Activated T-cell treated with anti-CD3 and anti-CD28 coated beads for 4 hours (primary cell): ENCODE results near the gene USP34.
A peak's percentile ranks its signal among the peaks of the same experiment; 100 is the strongest.
"Not testable (repeated sequence)": the region's sequence is repeated elsewhere in the genome, so short reads cannot be mapped to it uniquely, and the experiment has no call there.

Experiments used
- DNase-seq: peaks from one replicate; pipeline ENCODE4 v3.0.0-alpha.2; 2020

Gene USP34, protein sequence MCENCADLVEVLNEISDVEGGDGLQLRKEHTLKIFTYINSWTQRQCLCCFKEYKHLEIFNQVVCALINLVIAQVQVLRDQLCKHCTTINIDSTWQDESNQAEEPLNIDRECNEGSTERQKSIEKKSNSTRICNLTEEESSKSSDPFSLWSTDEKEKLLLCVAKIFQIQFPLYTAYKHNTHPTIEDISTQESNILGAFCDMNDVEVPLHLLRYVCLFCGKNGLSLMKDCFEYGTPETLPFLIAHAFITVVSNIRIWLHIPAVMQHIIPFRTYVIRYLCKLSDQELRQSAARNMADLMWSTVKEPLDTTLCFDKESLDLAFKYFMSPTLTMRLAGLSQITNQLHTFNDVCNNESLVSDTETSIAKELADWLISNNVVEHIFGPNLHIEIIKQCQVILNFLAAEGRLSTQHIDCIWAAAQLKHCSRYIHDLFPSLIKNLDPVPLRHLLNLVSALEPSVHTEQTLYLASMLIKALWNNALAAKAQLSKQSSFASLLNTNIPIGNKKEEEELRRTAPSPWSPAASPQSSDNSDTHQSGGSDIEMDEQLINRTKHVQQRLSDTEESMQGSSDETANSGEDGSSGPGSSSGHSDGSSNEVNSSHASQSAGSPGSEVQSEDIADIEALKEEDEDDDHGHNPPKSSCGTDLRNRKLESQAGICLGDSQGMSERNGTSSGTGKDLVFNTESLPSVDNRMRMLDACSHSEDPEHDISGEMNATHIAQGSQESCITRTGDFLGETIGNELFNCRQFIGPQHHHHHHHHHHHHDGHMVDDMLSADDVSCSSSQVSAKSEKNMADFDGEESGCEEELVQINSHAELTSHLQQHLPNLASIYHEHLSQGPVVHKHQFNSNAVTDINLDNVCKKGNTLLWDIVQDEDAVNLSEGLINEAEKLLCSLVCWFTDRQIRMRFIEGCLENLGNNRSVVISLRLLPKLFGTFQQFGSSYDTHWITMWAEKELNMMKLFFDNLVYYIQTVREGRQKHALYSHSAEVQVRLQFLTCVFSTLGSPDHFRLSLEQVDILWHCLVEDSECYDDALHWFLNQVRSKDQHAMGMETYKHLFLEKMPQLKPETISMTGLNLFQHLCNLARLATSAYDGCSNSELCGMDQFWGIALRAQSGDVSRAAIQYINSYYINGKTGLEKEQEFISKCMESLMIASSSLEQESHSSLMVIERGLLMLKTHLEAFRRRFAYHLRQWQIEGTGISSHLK (N-terminal part only)

DNA sequence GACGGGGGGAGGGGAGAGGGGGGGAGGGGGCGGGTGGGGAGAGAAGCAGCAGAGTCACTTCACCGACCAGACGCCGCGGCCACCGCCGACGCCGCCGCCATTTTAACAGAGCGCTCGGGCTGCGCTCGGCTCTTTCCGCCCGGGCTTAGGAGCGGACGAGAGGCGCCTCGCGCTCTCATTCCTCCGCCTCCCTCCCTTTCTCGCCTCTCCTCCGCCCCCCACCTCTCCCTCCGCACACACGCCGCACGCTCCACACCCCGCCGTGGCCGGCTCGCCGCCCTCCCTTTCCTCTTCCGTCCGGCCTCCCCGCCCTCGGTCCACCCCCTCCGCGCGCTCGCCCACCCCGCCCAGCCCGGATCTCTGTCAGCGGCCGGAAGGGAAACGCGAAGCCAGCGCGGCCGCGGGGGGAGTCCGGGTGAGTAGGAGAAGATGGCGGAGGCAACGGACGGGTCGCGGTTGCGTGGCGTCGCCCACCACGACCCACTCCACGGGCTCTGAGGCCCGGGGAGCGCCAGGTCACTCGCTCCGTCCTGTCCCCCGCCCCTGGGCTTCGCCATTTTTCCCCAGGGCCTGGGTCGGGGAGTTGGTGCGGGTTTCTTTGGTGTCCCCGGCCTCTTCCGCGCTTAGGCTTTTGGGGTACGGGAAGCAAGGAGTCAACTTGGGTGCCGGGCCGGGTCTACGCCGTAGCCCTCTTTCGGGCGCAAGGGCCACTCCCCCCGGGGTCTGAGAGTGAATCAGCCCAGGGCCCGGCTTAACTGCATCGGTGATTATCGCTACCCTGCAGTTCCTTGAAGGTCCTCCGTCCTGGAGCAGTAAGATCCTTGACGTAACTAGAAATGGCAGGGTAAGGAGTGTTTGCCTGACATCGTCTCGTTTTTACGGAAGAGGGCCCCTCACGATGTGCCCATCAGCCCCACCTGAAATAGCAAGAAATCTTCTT, at the start of gene USP34:
TSS of gene USP34 (minus strand) at position 123 of the 940 bp plus-strand sequence. CDS start 395 bp downstream, outside the sequence.
- peak; percentile 82 for DNase-seq

DNA sequence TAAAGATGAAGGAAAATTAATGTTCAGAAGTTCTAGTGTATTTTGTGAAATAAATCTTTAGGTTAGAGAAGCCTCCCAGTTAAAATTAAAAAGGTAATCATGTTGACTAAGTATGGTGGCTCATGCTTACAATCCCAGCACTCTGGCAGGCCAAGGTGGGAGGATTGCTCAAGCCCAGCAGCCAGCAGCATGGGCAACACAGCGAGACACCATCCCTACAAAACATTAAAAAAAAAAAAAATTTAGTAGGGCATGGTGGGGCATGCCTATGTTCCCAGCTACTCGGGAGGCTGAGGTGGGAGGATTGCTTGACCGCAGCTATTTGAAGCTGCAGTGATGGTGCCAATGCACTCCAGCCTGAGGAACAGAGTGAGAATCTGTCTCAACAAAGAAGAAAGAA, 49.4 kb upstream of the USP34 start:
- DNase-seq: no peak

DNA sequence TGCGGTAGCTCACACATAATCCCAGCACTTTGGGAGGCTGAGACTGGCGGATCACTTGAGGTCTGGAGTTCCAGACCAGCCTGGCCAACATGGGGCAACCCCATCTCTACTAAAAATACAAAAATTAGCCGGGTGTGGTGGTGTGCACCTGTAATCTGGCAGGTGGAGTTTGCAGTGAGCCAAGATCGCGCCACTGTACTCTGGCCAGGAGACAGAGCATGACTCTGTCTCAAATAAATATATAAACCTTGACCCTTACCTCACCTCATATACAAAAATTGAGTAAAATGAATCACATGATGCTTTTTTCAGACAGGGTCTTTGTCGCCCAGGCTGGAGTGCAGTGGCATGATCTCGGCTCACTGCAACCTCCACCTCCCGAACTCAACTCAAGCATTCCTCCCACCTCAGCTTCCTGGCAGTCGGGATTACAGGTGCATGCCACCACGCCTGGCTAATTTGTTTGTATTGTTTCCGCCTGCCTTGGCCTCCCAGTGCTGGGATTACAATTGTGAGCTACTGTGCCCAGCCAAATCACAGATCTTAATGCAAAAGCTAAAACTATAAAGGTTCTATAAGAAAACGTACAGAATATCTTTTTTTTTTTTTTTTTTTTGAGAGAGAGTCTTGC, 42.0 kb upstream of the USP34 start:
- DNase-seq: no peak

DNA sequence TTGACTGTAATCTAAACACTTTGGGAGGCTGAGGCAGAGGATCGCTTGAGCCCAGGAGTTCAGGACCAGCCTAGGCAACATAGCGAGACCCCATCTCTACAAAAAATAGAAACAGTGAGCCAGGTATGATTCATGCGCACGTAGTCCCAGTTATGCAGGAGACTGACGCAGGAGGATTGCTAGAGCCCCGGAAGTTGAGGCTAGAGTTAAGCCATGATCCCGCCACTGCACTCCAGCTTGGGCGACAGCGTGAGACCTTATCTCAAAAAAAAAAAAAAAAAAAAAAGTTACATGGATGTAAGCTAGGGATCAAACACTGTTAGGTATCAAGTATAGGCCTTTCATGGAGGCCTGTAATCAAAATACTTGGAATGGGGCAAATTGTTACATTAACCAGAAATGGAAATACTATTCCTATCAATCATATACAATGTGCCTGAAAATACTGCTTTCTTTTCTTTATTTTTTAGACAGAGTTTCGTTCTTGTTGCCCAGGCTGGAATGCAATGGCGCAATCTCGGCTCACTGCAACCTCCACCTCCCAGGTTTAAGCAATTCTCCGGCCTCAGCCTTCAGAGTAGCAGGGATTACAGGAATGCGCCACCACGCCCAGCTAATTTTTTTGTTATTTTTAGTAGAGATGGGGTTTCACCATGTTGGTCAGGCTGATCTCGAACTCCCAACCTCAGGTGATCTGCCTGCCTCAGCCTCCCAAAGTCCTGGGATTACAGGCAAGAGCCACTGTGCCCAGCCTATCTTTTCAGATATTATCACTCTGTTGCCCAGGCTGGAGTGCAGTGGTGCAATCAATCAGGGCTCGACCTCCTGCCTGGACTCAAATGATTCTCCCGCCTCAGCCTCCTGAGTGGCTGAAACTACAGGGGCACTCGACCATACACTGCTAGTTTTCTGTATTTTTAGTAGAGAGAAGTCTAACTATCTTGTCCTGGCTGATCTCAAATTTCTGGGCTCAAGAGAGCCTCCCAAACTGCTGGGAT, 40.1 kb upstream of the USP34 start:
- DNase-seq: no peak

DNA sequence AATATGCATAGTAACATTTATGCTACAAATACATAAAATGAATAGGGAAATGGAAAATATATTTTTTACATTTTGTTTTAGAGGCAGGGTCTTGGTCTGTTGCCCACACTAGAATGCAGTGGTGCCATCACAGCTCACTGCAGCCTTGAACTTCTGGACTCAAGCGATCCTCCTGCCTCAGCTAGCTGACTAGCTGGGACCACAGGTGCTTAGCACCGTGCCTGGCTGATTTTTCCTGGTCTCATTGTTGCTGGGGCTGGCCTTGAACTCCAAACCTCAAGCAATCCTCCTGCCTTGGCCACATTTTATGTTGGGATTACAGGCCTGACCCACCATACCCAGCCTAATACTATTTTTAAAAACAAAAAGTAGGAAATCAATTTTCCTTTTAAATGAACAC, 34.1 kb upstream of the USP34 start:
- DNase-seq: no peak

DNA sequence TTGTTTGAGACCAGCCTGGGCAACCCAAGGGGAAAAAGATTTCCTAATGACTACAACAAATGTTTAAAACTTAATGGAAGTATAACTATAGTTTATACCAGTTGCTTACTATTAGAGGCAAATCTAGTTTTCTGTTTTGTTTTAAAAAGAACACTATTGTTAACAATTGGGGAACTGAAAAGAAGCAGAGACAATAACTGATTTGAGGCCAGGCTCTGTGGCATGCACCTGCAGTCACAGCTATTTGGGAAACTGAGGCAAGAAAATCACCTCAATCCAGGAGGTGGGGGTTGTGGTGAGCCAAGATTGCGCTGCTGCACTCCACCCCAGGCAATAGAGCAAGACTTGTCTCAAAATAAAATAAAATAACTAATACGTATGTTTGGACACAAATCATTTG, 28.2 kb upstream of the USP34 start:
- DNase-seq: no peak

DNA sequence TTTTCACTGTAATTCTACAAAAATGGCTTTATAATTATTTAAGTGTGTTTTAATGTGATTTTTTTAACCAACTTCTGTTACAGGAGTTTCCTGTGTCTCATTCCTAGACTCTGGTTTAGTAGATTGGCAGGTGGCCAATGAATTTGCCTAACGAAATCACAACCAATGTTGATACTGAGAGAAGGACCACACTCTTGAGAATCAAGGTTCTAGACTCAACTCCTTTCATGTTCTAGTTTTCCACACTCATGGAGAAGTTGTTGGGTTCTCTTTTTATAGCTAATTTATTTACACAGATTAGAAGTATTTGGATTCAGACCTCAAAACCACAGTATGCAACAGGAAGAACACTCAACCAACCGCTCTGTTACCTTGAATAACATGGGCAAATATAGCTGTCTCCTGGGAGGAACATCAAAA, 22.6 kb upstream of the USP34 start:
- no peak for DNase-seq

DNA sequence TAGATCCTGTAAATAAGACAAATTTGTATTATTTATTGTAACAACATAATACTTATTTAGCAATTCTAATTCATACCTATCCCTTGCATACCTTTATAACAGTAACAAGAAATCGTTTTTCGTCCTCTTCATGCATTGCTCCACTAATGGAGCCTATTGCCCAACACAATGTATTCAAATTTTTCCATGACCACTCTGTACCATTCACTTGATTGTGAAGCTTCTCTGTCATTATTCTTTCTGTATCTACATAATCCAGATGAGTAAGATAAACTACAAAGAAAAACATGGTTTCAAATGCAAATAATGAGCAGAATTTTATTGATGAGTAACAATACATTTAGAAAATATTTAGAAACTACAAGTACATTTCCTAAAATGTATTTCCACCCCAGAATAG, 21.6 kb upstream of the USP34 start:
- no peak for DNase-seq

DNA sequence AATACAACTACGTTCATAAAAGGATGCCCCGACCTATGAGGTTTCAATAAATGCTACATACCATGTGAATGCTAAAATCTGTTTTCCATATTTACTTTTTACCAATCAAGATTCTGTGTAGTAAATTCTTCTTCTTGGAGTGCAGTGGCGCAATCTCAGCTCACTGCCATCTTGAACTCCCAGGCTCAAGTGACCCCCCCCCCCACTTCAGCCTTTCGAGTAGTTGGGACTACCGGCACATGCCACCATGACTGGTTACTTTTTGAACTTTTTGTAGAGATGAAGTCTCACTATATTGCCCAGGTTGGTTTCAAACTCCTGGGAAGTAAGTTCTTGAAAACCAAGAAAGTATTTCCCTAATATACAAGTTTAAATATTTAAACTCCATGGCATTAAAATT, 14.4 kb upstream of the USP34 start:
- DNase-seq: no peak

DNA sequence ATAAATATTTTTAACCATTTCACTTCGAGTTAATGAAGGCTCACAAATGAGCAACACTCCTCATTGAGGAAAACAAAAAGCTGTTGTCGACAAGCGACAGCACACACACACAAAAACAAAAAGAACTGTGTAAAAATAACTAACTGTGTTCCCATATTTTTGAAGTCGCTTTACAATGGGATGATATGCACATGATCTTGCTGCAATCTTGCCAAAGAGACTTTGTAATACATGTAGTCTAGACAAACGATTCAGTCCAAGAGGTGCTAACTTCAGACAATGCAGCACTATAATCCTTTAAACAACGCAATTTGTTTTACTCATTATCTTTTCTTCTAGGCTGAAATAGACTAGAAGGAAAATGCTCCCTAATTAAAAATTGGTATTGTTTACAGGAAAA, 7.2 kb upstream of the USP34 start:
- DNase-seq: no peak

DNA sequence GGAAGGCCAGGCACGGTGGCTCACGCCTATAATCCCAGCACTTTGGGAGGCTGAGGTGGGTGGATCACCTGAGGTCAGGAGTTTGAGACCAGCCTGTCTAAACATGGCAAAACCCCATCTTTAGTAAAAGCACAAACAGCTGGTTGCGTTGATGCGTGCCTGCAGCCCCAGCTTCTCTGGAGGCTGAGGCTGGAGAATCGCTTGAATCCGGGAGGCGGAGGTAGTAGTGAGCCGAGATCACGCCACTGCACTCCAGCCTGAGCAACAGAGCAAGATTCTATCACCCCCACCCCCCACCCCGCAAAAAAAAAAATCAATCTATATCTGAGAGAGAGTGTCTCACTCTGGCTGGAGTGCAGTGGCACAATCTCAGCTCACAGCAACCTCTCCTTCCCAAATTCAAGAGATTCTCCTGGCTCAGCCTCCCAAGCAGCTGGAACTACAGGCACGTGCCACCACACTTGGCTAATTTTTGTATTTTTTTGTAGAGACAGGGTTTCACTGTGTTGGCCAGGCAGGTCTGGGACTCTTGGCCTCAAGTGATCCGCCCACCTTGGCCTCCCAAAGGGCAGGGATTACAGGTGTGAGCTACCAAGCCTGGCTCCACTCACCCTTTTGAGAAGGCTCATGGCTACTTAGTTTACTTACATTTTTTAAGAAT, 6.2 kb upstream of the USP34 start:
- not testable (repeated sequence) for DNase-seq

DNA sequence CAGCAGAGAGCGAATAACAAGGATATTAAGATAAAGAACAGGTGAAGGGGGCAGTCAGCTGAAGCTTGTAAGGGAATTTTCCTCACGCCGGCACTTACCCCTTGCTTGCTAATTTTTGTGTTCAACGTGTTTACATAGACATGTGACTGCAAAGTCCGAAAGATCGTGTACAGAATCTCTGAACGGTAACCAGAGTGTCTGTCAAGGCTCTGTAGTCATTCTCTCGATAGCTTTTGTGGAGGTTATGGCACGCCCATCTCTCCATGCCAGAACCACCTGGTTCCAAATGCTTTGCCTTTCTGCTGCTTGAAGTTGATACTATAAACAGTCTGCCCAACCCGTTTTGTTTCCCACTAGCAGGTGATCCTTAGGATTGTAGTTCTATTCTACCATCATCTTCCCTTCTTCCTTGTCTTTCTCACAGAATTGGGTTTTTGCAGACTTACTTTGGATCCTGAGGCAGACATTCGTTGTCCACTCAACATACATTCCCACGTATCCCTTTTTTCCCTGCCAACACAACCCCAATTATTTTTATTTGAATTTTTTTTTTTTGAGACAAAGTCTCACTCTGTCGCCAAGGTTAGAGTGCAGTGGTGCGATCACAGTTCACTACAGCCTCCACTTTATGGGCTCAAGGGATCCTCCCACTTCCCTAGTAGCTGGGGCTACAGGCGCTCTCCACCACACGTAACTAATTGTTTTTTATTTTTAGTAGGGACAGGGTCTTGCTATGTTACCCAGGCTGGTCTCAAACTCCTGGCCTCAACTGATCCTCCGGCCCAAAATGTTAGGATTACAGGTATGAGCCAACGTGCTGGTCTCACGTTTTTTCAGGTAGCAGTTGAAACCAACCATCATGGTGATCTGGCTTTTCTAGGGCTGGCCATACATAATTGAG, 1.3 kb upstream of the USP34 start:
- DNase-seq: no peak

DNA sequence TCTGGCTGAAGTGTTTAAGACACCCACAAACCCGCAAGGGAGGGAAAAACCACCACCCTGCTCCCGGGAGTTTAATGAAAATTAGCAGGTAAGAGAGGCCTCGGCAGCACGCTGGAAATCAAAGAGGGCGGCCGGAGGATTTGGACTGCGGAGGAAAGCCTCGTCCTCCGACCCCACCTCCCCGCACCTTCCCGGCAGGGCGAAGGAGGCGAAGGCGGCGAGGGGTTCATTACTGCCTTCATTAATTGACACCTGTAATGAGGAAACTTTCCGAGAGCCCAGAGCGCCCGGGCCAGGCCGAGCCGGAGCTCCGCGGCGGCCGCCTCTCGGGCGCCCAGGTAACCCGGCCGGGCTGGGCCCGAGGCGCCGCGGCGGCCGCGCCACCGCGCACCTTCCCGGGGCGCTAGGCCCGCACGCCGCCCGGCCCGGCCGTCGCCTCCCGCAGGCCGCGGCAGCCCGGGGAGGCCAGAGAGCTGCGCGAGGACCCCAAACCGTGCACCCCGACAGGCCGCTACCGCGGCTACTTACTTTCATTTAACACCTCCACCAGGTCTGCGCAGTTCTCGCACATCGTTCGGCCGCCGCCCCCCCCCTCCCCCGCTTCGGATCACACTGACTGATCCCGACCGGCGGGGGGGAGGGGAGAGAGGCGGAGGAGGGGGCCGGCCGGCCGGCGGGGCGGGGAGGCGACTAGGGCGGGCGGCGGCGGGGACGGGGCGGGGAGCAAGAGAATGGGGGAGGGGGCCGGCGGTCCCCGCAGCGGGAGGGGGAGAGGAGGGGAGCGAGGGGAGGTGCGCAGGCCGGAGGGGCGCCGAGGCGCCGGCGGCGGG, 550 bp downstream of the USP34 start:
- peak; percentile 80 for DNase-seq

DNA sequence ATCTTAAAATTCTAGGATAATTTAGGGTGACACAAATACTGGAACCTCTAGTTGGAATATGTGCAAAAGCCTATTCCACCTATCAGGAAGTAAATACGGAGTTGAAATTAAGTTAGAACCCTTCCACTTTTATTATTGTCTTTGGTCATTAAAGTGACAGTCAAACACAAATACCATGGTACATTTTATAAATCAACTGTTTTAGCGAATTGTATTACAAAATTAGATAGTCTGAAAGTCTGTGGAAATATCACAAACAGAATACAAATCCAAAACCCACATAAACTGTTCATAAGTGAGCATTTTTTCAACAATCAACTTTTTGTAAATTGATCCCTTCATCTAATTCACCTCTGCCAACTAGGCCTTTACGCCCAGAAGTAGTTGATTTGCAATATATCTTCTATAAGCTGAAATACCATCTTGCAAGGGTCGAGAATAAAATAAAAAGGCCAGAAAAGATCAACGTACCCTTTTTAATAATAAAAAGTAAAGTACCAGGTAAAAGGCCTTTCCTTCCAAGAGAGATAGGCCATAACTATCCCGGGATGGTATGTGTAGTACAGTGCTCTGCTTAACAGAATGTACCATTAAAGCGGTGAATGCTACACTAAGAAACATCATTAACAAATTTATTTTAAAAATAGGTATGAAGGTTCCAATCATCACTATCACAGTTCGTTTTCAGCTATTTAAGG, 1.3 kb downstream of the USP34 start:
- DNase-seq: no peak

DNA sequence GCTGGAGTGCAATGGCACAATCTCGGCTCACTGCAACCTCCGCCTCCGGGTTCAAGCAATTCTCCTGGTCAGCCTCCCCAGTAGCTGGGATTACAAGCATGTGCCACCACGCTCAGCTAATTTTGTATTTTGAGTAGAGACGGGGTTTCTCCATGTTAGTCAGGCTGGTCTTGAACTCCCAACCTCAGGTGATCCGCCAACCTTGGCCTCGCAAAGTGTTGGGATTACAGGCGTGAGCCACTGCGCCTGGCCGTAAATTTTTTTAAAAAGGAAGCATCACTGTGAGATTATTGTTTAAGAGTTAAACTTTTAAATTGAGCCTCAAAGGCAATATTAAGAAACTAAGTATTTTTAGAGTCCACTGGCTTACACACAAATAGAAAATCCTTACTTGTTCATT, 2.7 kb downstream of the USP34 start:
- not testable (repeated sequence) for DNase-seq

DNA sequence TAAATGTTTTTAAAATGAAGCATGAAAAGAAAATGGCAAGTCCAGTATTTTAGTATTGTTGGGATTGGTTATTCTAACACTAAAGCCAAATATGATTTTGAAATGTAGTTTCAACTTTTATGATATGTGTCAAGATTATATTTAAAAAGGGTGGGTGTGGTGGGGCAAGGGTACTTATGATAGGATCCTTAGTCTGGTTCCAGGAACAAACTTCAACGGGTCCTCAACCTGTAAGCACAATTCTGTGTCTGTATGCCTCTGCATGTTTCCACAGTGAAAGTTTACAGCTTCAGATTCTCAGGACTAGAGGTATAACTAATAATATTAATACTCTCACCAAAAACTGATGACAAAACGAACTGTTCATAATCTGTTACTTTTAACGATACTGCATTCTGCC, 5.8 kb downstream of the USP34 start:
- no peak for DNase-seq
